CD4-positive, alpha-beta T cell treated with Interleukin-17A for 1 hour (primary cell): ENCODE data around the gene HNRNPA1L2.
"Not testable (repeated sequence)": the region's sequence is repeated elsewhere in the genome, so short reads cannot be mapped to it uniquely, and the experiment has no call there.

ENCODE experiments used
- DNase-seq: peaks from one replicate; pipeline ENCODE4 v3.0.0-alpha.2; 2020

Gene HNRNPA1L2

GRCh38 chr13:52642131-52642530 is at the start of gene HNRNPA1L2:
TSS of gene HNRNPA1L2 (plus strand) at chr13:52642431. CDS start at chr13:52642493, 62 bp downstream.
- DNase-seq = no peak

- DNase-seq = not testable (repeated sequence)
Measured at GRCh38 chr13:52593175-52593574, 49.1 kb upstream of the HNRNPA1L2 start.

GRCh38 chr13:52593812-52594211 is 48.4 kb upstream of the HNRNPA1L2 start:
- not testable (repeated sequence) for DNase-seq

DNA sequence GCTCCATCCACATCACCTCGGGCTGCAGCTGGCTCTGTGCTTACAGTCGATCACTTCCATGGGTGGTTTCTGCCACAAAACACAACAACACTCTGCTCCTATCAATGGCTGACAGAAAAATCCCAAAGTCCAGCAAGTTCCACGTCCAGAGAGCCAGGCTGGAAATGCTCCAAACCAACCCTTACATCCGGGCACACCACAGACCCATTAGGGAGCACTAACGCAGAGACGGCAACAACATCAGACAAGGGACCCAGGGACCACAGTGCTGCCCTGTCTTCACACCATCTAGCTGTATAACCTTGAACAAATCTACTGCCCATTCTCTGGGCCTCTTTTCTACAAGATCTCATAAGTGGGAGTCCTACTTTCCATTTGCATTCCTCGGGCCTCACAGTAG is 47.9 kb upstream of the HNRNPA1L2 start:
- not testable (repeated sequence) for DNase-seq

- no peak for DNase-seq
Measured at GRCh38 chr13:52597676-52598075, 44.6 kb upstream of the HNRNPA1L2 start.

DNA sequence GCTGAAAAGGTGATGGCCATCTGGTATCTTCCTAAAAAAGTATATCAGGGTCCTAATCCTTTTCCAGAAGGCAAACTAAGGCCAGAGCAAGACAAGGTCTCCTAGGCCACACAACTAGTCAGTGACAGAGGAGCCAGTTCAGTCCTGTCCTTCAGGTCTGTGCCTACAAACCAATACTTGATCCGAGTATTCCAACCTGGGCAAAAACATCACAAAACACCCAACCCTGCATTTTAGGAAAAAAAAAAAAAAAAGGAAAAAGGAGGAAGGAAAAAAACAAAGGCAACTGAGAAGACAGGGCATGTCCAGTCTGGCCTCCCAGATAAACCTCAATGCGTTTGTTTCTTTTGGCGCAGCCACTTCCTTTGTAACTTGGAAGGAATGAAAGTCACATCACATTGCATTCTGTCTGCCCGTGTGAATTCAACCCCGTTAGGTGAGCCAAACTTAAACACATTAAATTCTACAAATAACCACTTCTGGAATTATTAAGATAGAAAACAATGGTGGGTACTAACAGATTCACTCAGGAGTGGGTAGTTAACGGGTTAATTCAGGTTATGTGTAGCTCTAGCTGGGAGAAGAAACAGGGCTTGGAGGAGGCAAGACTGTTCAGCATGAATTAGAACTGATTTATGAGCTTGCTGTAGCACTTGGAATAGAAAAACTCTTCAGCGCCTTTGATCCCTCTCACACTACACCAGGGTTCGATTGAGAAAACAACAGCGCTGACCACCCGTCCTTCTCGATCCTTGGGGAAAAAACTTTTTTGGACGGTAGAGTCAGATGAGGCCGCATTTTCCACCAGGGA is 43.0 kb upstream of the HNRNPA1L2 start:
- DNase-seq = no peak

GRCh38 chr13:52599848-52600603 is 42.2 kb upstream of the HNRNPA1L2 start:
- no peak for DNase-seq

GRCh38 chr13:52600666-52601065 is 41.6 kb upstream of the HNRNPA1L2 start:
- DNase-seq = no peak

DNA sequence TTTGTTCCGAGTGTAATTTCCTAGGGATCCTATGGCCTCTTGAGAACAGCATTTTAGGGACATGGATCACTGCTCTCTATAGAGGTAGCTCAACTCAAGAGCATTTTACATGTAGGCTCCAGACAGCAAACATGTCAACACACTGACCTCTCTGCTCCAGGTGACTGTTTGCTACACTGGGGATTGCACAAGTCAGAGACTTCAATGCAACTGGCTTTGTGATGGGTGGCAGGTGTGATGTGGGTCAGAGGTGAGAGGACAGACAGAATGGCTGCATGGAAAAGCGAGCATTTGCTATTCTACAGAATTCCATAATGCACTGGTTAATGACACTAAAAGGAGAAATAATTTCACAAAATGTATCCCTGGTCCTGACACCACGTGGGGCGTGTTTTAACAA is 38.9 kb upstream of the HNRNPA1L2 start:
- DNase-seq = not testable (repeated sequence)

GRCh38 chr13:52606126-52606525 is 36.1 kb upstream of the HNRNPA1L2 start:
- not testable (repeated sequence) for DNase-seq

DNA sequence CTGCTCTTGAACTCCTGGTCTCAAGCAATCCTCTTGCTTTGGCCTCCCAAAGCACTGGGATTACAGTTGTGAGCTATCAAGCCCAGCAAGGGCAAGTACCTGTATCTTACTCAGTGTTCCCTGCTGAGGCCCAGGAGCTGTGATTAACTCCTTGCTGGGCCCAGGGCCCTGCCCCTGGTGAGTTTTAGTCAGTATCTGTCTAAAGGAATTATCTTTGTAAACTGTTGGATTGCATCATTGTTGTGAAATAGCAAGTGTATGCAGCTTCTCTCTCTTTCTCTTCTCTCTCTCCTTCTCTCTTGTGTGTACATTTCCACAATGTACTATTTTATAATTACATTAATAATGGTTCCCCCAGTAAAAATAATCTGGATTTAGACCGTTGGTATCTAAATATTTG is 35.4 kb upstream of the HNRNPA1L2 start:
- DNase-seq = not testable (repeated sequence)

GRCh38 chr13:52608184-52608583 is 34.0 kb upstream of the HNRNPA1L2 start:
- DNase-seq = not testable (repeated sequence)

GRCh38 chr13:52609013-52609606 is 33.1 kb upstream of the HNRNPA1L2 start:
- DNase-seq = peak; percentile 60

- not testable (repeated sequence) for DNase-seq
Measured at GRCh38 chr13:52610158-52610557, 32.1 kb upstream of the HNRNPA1L2 start.

- DNase-seq = no peak
Measured at GRCh38 chr13:52615134-52615801, 27.0 kb upstream of the HNRNPA1L2 start.

GRCh38 chr13:52615812-52616211 is 26.4 kb upstream of the HNRNPA1L2 start:
- peak; percentile 18 for DNase-seq

- peak; percentile 86 for DNase-seq
Measured at GRCh38 chr13:52617070-52618060, 24.9 kb upstream of the HNRNPA1L2 start.

GRCh38 chr13:52631083-52631690 is 11.0 kb upstream of the HNRNPA1L2 start:
- not testable (repeated sequence) for DNase-seq

DNA sequence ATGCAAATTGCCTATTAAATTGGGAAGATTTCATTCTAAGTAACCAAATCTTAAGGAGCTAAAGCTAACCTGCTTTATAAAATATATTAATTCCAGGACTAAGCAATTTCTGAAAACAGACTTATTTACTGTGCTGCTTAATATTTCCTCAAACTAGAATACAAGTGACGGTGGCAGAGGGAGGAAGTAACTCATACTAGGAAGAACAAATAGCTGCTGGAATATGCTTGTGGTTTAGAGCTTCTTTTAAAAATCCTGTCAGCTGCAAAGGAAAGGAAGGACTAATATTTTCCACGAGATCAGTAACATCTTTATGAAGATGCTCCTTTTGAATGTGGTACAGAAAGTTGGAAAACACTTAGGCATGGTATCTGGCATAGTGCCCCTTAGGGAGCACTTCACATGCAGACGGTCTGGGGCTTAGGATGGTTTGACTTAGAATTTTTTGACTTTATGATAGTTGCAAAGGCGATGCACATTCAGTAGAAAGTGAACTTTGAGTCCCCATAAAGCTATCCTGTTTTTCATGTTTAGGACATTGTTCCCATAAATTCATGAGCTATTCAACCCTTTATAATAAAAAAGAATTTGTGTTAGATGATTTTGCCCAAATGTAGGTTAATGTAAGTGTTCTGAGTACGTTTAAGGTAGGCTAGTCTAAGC is 3.4 kb upstream of the HNRNPA1L2 start:
- DNase-seq = no peak

DNA sequence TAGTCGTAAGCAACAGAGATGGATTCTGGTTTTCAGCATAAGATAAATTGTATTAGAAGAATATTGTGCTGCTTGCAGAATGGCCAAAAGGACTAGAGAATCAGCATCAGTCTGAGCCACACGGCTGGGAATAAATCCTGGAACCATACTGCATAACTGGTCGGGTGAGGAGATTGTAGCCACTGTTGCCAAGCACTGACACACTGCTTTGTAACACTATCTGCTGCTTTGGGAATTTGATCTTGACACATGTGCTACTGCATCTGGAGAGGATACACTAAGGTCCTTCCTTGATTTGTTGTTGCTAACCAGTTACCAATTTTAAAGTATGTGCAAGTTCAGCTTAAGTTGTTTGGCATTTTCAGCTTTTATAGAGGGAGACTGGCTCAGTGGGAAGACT is 1.9 kb downstream of the HNRNPA1L2 start:
- no peak for DNase-seq

DNA sequence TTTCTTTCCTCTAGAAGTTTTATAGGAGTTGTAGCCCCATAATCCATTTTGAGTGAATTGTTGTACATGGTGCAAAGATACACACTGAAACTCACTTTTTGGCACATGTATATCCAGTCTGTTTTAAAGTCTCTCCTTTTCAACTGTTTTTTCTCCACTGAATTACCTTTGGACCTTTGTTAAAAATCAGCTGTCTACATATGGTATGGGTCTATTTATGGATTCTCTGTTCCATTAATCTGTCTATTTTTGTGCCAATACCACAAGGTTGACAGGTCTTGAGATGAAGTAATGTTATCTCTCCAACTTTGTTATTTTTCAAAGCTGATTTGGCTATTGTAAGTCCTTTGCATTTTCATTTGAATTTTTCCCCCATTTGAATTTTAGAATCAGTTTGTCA is 4.7 kb downstream of the HNRNPA1L2 start:
- DNase-seq = no peak
